GM10266 (cell line): Measurements from ENCODE around the gene MXRA7.

ENCODE experiments used
- DNase-seq: peaks from one replicate; pipeline ENCODE4 v3.0.0; 2012; ENCODE audit errors: extremely low spot score
- TF ChIP-seq, protein P1 (sequence below): IDR thresholded peaks from 2 replicates; pipeline ENCODE4 v1.5.1; 2012; ENCODE audit warnings: mild to moderate bottlenecking, low read depth; ENCODE audit not compliant: control insufficient read depth, insufficient read depth; ENCODE audit errors: missing control alignments

The MXRA7 gene

DNA sequence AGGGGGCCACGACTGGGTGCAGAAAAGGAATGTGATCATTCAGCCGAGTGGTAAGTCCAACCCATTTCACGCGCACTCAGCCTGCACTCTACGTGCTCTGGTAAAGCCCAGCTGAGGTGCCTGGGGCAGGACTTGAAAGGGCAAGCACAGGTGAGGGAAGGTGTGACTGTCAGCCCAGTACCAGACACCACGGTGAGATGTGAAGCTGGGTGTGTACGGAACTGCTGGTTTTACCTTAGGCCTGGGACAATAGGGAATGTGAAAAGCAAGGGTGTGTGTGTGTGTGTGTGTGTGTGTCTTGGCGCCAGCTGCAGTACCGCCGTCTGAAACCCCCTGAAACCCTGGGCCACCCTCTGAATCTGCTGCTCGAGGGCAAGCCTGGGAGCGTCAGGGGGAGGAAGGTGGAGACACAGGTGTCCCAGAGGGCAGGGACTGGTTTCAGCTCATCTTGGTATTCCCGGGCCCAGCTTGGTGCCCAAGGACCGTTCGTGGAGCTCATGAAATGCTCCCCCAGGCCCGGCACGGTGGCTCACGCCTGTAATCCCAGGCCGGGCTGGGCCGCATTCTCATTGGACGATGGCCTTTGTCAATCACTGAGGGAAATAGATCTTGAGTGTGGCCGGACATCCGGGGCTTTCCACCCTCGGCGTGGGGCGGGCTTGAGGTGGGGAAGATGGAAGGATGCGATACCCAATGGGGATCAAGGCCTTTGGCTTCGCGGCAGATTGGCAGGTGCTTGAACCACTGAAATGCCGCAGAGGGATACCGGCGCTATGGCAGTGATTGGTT is 39.4 kb downstream of the MXRA7 start:
- peak; percentile 97 for DNase-seq
- TF ChIP-seq, protein P1, sequence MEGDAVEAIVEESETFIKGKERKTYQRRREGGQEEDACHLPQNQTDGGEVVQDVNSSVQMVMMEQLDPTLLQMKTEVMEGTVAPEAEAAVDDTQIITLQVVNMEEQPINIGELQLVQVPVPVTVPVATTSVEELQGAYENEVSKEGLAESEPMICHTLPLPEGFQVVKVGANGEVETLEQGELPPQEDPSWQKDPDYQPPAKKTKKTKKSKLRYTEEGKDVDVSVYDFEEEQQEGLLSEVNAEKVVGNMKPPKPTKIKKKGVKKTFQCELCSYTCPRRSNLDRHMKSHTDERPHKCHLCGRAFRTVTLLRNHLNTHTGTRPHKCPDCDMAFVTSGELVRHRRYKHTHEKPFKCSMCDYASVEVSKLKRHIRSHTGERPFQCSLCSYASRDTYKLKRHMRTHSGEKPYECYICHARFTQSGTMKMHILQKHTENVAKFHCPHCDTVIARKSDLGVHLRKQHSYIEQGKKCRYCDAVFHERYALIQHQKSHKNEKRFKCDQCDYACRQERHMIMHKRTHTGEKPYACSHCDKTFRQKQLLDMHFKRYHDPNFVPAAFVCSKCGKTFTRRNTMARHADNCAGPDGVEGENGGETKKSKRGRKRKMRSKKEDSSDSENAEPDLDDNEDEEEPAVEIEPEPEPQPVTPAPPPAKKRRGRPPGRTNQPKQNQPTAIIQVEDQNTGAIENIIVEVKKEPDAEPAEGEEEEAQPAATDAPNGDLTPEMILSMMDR, result no peak

DNA sequence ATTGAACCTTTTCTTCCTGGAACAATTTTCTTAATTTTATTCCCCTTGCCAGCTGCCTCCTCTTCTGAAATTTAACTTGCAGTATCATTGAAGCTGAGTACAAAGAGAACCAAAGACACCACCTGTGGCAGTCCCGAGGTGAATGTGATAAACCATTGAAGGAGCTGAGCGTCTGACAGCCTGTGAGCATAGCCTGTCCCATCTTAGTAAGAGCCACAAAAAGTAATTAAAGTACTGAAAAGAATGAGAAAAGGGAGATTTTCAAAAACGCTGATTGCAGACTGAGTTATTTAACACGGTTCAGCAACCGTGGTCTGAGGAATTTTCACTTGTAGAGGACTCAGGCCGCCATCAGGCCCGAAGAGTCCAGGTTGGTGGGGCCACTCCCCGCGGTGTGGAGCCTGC is 40.0 kb downstream of the MXRA7 start:
- TF ChIP-seq, protein P1, result no peak
- no peak for DNase-seq

- TF ChIP-seq, protein P1, result no peak
- no peak for DNase-seq
Measured at GRCh38 chr17:76670020-76670717, 40.6 kb downstream of the MXRA7 start.

DNA sequence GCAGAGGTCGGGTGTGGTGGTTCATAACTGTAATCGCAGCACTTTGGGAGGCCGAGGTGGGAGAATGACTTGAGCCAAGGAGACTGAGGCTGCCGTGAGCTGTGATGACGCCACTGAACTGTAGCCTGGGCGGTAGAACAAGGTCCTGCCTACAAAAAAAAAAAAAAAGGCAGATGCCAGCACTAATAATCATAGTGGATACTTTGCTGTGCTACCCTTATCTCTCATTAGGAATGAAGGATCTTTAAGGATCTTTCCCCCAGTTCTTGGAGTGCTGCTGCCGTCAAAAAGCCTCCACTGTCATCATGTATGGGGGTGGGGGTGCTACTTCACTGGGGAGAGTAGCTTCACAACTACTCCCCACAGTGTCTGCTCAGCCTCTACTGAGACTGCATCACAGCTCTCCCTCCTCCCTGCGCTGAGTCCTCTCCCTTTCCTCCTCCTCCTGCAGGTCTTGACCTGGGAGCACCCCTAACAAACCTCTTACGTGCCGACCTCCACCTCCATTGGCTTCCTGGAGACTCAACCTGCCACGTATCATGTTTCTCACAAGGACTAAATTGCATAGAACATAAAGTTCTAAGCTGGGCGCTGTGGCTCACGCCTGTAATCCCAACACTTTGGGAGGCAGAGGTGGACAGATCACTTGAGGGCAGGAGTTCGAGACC is 42.8 kb downstream of the MXRA7 start:
- DNase-seq, result no peak
- TF ChIP-seq, protein P1, result no peak

- no peak for DNase-seq
- TF ChIP-seq, protein P1, result no peak
Measured at GRCh38 chr17:76667491-76667755, 43.3 kb downstream of the MXRA7 start.

GRCh38 chr17:76660656-76661042 is 50.1 kb downstream of the MXRA7 start:
- TF ChIP-seq, protein P1, result no peak
- DNase-seq, result no peak

GRCh38 chr17:76659928-76660655 is 50.7 kb downstream of the MXRA7 start:
- DNase-seq, result no peak
- TF ChIP-seq, protein P1, result no peak
